Caco-2 (cell line): ENCODE measurements around the gene TRIM66. TPM values are rescaled to one million over a fixed set of nuclear protein-coding genes. Genes with fewer than 3 reads are reported as not detected.

ENCODE experiments used
- BruUV-seq: library from RNA; stranded (reverse); fragments of 400-500 nt; replicated peaks from 2 replicates; lab custom pipeline; 2021; lab: Mats Ljungman, UMichigan
- CTCF ChIA-PET: fragments of 300-600 bp; sonication (Branson Sonifier 250); formaldehyde crosslinking; loops from one replicate; lab custom pipeline; 2022; ENCODE audit warnings: antibody characterized with exemption; lab: Charles Lee
- POLR2A ChIA-PET: fragments of 300-600 bp; sonication (Branson Sonifier 250); formaldehyde crosslinking; loops from one replicate; lab custom pipeline; 2022; ENCODE audit warnings: antibody characterized with exemption; lab: Charles Lee
- DNase-seq, 2 experiments: peaks; one replicate each; pipeline versions ENCODE4 v3.0.0 to v3.0.0-alpha.2; 2020 to 2022
- H3K27me3 ChIP-seq: replicated peaks from 2 replicates; pipeline ENCODE4 v1.6.0; 2011; ENCODE audit warnings: low read length; ENCODE audit not compliant: control insufficient read depth, insufficient read depth
- H3K36me3 ChIP-seq: 2 replicates; pipeline ENCODE4 v1.5.1; 2011; ENCODE audit warnings: low read length; ENCODE audit not compliant: control insufficient read depth, insufficient read depth
- H3K4me1 ChIP-seq: fragments of 250-450 bp; sonication (Bioruptor Pico); 2 replicates; pipeline ENCODE4 v1.5.1; 2020; ENCODE audit warnings: mild to moderate bottlenecking
- H3K4me3 ChIP-seq: 2 replicates; pipeline ENCODE4 v1.5.1; 2011; ENCODE audit warnings: low read depth, mild to moderate bottlenecking, control low read depth, low read length
- H3K9me3 ChIP-seq: fragments of 250-450 bp; sonication (Bioruptor Pico); 2 replicates; pipeline ENCODE4 v1.5.1; 2020; ENCODE audit warnings: mild to moderate bottlenecking, moderate library complexity
- H3K27ac Mint-ChIP-seq: one replicate; pipeline ENCODE4 v1.8.0; 2022; ENCODE audit warnings: mixed read lengths; ENCODE audit not compliant: unreplicated experiment
- H3K27me3 Mint-ChIP-seq: one replicate; pipeline ENCODE4 v1.8.0; 2022; ENCODE audit warnings: mixed read lengths; ENCODE audit not compliant: insufficient read depth, unreplicated experiment
- H3K36me3 Mint-ChIP-seq: one replicate; pipeline ENCODE4 v1.8.0; 2022; ENCODE audit warnings: mild to moderate bottlenecking, mixed read lengths; ENCODE audit not compliant: insufficient read depth, unreplicated experiment
- H3K4me1 Mint-ChIP-seq: one replicate; pipeline ENCODE4 v1.8.0; 2022; ENCODE audit warnings: low read depth, mixed read lengths; ENCODE audit not compliant: unreplicated experiment
- H3K4me3 Mint-ChIP-seq: one replicate; pipeline ENCODE4 v1.8.0; 2022; ENCODE audit warnings: mild to moderate bottlenecking, moderate library complexity, mixed read lengths; ENCODE audit not compliant: unreplicated experiment
- H3K9me3 Mint-ChIP-seq: one replicate; pipeline ENCODE4 v1.8.0; 2022; ENCODE audit warnings: mixed read lengths; ENCODE audit not compliant: unreplicated experiment
- CTCF ChIP-seq, 2 experiments: fragments of 200-600 bp in 1 of 2; IDR thresholded peaks; 1 replicate in 1 of 2; 2 replicates in 1 of 2; pipeline versions ENCODE4 v1.5.1 to v1.8.0; 2011 to 2022; ENCODE audit warnings: antibody characterized with exemption in 1 of 2, control low read depth in 1 of 2, inconsistent platforms in 1 of 2, low read depth in 1 of 2, low read length in 1 of 2, mild to moderate bottlenecking in 1 of 2, moderate library complexity in 1 of 2; ENCODE audit not compliant: insufficient read depth in 1 of 2, severe bottlenecking in 1 of 2, unreplicated experiment in 1 of 2
- intact Hi-C: fragments of 100-400 bp; cut with micrococcal nuclease; formaldehyde crosslinking; loops from one replicate; pipeline ENCODE4 v1.10.0; 2022; ENCODE audit not compliant: unreplicated experiment
- total RNA-seq: library from RNA; stranded (reverse); gene quantifications from 2 replicates; pipeline ENCODE4 v1.2.3, GENCODE V29; 2022

The TRIM66 gene
- total RNA-seq, 1 experiment from 2014 or later: 18.4 TPM

GRCh38 chr11:8610532-8611116, 71.8 kb downstream of the TRIM66 start:
- ChIA-PET CTCF (interaction anchor here (0.7 kb wide), 1 partner anchor 347 kb away, joined by 3 read pairs; no protein-coding TSS in a partner anchor), POLR2A (no interaction called here)
- no peaks in the 10 kb centered on the region for H3K36me3 Mint-ChIP-seq

GRCh38 chr11:8608652-8609051, 73.8 kb downstream of the TRIM66 start:
- H3K27me3 ChIP-seq: no peaks in the 10 kb centered on the region
- no peak for DNase-seq
- H3K4me3 ChIP-seq: no peak overlapping the region
- H3K36me3 ChIP-seq: no peaks in the 10 kb centered on the region
- Mint-ChIP-seq H3K4me3 (no peak overlapping the region), H3K9me3 (no peaks in the 10 kb centered on the region), H3K36me3 (no peaks in the 10 kb centered on the region), H3K27me3 (peaks cover 4% of the 10 kb centered on the region), H3K4me1 (peaks cover 8% of the 10 kb centered on the region), H3K27ac (no peak overlapping the region)
- no TSS peak for BruUV-seq
- ChIA-PET POLR2A (interaction anchor here (0.5 kb wide), 1 partner anchor 421 kb away, joined by 3 read pairs; no protein-coding TSS in a partner anchor), CTCF (no interaction called here)
- H3K9me3 ChIP-seq: no peaks in the 10 kb centered on the region
- H3K4me1 ChIP-seq: no peaks in the 10 kb centered on the region
- intact Hi-C loops: no loop called here
- no peak for TF ChIP-seq CTCF (IDR thresholded peaks at IDR 0.05; ENCODE audit: insufficient read depth in 1 of 2, low read depth in 1 of 2, low read length in 1 of 2, severe bottlenecking in 1 of 2, unreplicated experiment in 1 of 2)

More at GRCh38 chr11:8610532-8611116, 71.8 kb downstream of the TRIM66 start:
- Mint-ChIP-seq H3K4me3 (no peak overlapping the region), H3K9me3 (no peaks in the 10 kb centered on the region), H3K4me1 (peaks cover 8% of the 10 kb centered on the region), H3K27me3 (peaks cover 4% of the 10 kb centered on the region), H3K27ac (no peak overlapping the region)
- intact Hi-C loops: loop anchor here (10.0 kb wide), 1 partner anchor 204 kb away; a partner anchor contains a TSS
- Histone ChIP-seq H3K36me3 (no peaks in the 10 kb centered on the region), H3K4me3 (no peak overlapping the region), H3K9me3 (no peaks in the 10 kb centered on the region), H3K27me3 (no peaks in the 10 kb centered on the region), H3K4me1 (no peaks in the 10 kb centered on the region)
- no TSS peak for BruUV-seq
- DNase-seq: no peak
- no peak for TF ChIP-seq CTCF (IDR thresholded peaks at IDR 0.05; ENCODE audit: insufficient read depth in 1 of 2, low read depth in 1 of 2, low read length in 1 of 2, severe bottlenecking in 1 of 2, unreplicated experiment in 1 of 2)

GRCh38 chr11:8605971-8606563, 76.4 kb downstream of the TRIM66 start:
- no peak for DNase-seq
- no peaks in the 10 kb centered on the region for H3K36me3 Mint-ChIP-seq
- H3K4me3 Mint-ChIP-seq: no peak overlapping the region
- no peaks in the 10 kb centered on the region for H3K4me1 Mint-ChIP-seq
- no peak for TF ChIP-seq CTCF (IDR thresholded peaks at IDR 0.05; ENCODE audit: insufficient read depth in 1 of 2, low read depth in 1 of 2, low read length in 1 of 2, severe bottlenecking in 1 of 2, unreplicated experiment in 1 of 2)
- intact Hi-C loops: no loop called here
- ChIA-PET POLR2A (no interaction called here), CTCF (interaction anchor here (0.6 kb wide), 1 partner anchor 1870 kb away, joined by 3 read pairs; no protein-coding TSS in a partner anchor)
- Histone ChIP-seq H3K4me1 (no peaks in the 10 kb centered on the region), H3K36me3 (no peaks in the 10 kb centered on the region), H3K9me3 (no peaks in the 10 kb centered on the region), H3K27me3 (no peaks in the 10 kb centered on the region), H3K4me3 (no peak overlapping the region)
- peaks cover 4% of the 10 kb centered on the region for H3K27me3 Mint-ChIP-seq
- no peaks in the 10 kb centered on the region for H3K9me3 Mint-ChIP-seq
- BruUV-seq: no TSS peak
- H3K27ac Mint-ChIP-seq: no peak overlapping the region
